Fibroblast of mammary gland (primary cell): ENCODE results near the gene NCAPG.

ENCODE experiments used
- DNase-seq: peaks from one replicate; pipeline ENCODE4 v3.0.0-alpha.2; 2010; ENCODE audit warnings: low read depth
- H3K4me3 ChIP-seq: 2 replicates; pipeline ENCODE4 v1.5.1; 2011; ENCODE audit warnings: low read depth, mild to moderate bottlenecking, low read length, moderate library complexity; ENCODE audit not compliant: control insufficient read depth
- CTCF ChIP-seq: conservative IDR thresholded peaks from 2 replicates; pipeline ENCODE4 v1.5.1; 2011; ENCODE audit warnings: low read depth, low read length, inconsistent platforms; ENCODE audit not compliant: control insufficient read depth, insufficient read depth

Gene NCAPG

GRCh38 chr4:17780501-17781299 lies 30.1 kb upstream of the NCAPG start:
- peak overlapping the region; percentile 12 for H3K4me3 ChIP-seq
- DNase-seq, result no peak
- TF ChIP-seq CTCF, result no peak

- H3K4me3 ChIP-seq, result peak within 1 kb of the TSS; percentile 12
- TF ChIP-seq CTCF, result no peak
- DNase-seq, result no peak
These were observed 29.2 kb upstream of the NCAPG start, which contains the start of gene FAM184B for GRCh38 chr4:17781300-17782287. FAM184B (minus strand) TSS chr4:17781621; CDS start chr4:17781299, 322 bp downstream.

GRCh38 chr4:17785858-17786257 lies 24.9 kb upstream of the NCAPG start:
- no peak for DNase-seq
- no peak overlapping the region for H3K4me3 ChIP-seq
- peak; percentile 7 for TF ChIP-seq CTCF

- peak; percentile 19 for DNase-seq
- H3K4me3 ChIP-seq, result no peak overlapping the region
- no peak for TF ChIP-seq CTCF
These were observed 24.2 kb upstream of the NCAPG start for GRCh38 chr4:17786567-17786966.

- TF ChIP-seq CTCF, result no peak
- peak; percentile 67 for DNase-seq
- H3K4me3 ChIP-seq, result no peak overlapping the region
These were observed 23.5 kb upstream of the NCAPG start for GRCh38 chr4:17787315-17787714.

GRCh38 chr4:17788956-17789355 lies 21.8 kb upstream of the NCAPG start:
- no peak for TF ChIP-seq CTCF

More at GRCh38 chr4:17788956-17789355, 21.8 kb upstream of the NCAPG start:
- H3K4me3 ChIP-seq, result no peak overlapping the region
- no peak for DNase-seq
